HG03432 (cell line): Measurements from ENCODE around the gene SIGLEC10.
"Not testable (repeated sequence)": the region's sequence is repeated elsewhere in the genome, so short reads cannot be mapped to it uniquely, and the experiment has no call there.

ENCODE experiments used
- ATAC-seq: cut with Tn5 transposase; IDR thresholded peaks from one replicate; pipeline ENCODE4 v1.9.1; 2021; ENCODE audit warnings: mild to moderate bottlenecking, moderate library complexity; ENCODE audit not compliant: unreplicated experiment

SIGLEC10 gene

DNA sequence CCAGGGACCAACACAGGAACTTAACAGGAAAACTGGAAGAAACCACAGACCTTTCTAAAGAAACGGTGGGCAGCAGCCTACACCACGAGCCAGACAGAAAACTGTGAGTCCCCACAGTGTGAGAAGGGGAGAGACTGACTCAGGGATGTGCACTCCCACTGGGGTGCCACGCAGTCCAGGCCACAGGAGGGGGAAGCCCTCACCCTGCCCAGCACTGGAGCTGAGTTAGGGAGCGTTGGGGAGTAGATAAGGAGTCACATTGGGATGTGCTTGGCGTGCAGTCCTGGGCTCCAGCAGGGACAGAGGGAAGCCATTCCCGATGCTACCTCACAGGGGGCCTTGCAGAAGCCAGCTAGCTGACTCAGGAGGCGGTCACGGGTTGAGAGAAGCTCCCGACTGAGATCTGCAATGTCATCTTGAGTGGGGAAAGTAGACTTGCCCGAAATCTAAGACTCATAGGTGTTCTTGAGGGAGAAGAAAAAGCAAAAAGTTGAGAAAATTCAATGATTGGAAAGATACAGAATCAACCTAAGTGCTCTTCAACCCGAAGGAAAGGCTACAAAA, 23.5 kb upstream of the SIGLEC10 start:
- ATAC-seq, result peak; percentile 10

DNA sequence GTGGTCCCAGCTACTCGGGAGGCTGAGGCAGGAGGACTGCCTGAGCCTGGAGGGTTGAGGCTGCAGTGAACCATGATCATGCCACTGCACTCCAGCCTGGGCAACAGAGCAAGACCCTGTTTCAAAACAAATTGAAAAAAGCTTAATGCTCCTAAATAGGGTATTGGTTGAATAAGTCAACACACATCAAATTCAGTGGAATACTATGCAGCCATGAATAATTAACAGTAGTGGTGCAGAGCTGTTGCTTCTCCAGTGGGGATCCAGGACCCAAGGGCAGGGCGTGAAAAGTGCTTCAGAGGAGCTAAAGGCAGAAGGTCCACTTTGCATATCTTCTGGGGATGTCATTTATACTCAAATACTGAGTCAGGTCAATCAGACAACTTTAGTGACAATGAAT, 22.6 kb upstream of the SIGLEC10 start:
- ATAC-seq, result no peak

- ATAC-seq, result no peak
Measured at GRCh38 chr19:51439021-51439465, 21.6 kb upstream of the SIGLEC10 start.

- no peak for ATAC-seq
Measured at GRCh38 chr19:51434456-51434855, 17.0 kb upstream of the SIGLEC10 start.

DNA sequence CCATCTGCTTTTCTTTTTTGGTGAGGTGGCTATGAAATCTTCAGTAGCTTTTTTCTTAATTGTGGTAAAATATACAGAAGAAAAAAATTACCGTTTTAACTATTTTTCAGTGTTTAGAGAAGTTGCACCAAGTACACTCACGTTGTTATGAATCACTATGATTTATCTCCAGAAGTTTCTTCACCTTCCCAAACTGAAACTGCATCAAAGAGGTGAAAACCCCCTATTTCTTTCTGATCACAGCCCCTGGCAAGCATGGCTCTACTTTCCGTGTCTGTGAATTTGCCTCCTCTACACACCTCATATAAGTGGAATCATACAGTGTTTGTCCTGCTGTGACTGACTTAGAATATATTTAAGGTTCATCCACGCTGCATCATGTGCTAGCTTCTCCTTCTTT, 15.6 kb upstream of the SIGLEC10 start:
- no peak for ATAC-seq

- ATAC-seq, result no peak
Measured at GRCh38 chr19:51431124-51431523, 13.7 kb upstream of the SIGLEC10 start.

GRCh38 chr19:51430221-51430620, 12.8 kb upstream of the SIGLEC10 start:
- ATAC-seq, result no peak

DNA sequence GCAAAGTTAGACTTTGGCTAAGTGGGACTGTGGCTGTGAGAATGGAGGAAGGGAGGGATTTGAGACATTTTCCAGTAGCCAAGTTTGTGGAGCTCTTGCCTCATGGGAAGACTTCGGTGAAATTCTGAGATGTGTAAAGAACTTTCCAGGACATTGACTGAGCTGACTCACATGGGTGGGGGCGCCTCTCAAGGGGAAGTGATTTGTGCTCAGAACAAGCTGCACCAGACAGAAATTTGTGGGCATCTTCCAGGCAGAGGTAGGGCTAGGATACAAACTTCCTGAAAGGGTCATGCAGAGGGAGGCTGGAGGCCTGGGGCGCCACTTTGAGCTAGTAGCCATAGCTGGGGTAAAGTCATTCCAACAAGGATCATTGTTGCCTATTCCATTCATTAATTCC, 9.8 kb upstream of the SIGLEC10 start:
- no peak for ATAC-seq

DNA sequence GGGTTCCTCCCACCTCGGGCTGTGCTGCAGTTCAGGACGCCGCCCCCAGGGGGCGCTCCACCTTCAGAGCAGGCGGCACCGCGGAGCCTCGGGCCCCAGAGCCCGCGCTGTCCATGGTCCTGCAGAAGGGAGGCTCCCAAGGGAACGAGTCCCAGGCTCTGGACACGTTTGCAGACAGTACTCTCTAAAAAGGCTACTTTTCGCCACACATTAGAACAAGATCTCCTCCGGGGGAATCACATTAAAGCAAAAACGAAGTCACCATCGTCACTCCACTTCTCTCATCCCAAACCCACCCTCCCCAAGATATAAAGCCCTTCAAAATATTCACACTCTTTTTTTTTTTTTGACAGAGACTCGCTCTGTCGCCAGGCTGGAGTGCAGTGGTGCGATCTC, 4.6 kb upstream of the SIGLEC10 start:
- ATAC-seq, result peak; percentile 45

DNA sequence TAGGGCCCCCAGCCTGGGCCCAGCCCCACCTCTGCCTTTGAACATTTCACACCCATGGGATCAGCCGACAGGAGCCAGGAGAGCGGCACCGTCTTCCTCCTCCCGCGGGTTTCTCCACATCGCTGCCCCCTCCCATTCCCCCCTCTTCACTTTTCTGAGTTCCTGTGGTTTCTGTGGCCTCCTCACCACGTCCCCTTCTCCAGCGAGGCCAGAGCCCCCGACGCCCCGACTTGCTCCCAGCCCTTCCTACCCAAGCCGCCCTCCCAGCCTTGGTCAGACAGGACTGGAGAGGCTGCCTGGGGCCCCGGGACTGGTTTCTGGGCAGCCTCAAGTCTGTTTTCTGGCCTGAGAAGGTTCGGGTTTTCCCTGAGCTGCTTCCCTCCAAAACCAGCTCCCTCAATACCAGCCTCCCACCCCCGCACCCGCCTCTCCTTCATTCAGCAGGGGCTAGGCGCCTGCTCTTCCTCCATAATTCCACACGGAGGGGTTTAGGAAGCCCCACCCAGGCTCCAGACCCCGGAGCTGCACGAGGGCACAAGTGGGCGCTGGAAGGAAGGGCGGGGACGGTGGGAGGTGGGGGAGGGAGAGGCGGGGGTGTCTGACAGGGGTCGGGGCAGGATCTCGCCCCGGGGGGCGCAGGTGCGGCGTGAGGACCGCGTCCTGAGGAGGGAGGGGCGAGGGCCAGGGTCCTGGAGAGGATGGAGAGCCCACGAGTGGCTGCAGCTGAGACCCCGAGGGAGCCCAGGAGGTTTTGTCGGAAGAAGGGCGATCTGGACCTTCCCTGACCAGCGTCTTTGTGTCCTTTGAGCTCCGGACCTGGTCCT, 4.0 kb upstream of the SIGLEC10 start:
- ATAC-seq, result no peak

GRCh38 chr19:51420511-51420910, 3.1 kb upstream of the SIGLEC10 start:
- not testable (repeated sequence) for ATAC-seq

DNA sequence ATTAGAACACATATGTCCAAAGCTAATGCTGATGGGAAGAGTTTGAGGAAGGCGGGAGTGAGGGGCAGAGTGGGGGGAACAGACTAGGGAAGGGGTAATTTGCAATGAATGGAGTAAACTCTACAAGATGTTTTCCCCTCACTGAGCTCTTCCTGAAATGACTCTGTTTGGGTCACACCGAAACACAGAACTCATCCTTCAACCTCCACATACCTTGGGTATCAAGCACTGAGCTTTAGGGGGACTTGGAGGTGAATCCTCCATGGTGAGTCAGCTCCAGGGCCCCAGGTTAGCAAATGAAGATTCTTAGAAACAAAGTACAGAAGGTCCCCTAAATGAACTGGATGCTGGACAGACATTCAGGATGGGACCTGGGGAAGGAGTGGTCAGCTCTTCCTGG, 1.3 kb upstream of the SIGLEC10 start:
- no peak for ATAC-seq

DNA sequence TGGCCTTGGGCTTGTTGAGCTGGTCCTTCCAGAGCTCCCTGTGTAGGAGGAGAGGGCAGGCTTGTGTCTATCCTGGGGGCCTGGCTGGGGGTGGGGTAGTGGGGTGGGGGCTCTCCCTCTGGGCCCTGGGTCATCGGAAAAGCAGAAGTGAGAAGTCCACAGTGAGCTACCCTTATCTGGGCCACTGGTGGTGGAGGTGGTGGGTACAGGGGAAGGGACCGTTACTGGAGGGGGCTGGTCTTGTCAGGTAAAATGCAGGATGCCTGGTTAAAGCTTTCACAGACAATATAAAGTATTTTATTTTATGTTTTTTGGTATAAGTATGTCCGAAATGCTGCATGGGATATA, 342 bp upstream of the SIGLEC10 start:
- ATAC-seq, result peak; percentile 42

DNA sequence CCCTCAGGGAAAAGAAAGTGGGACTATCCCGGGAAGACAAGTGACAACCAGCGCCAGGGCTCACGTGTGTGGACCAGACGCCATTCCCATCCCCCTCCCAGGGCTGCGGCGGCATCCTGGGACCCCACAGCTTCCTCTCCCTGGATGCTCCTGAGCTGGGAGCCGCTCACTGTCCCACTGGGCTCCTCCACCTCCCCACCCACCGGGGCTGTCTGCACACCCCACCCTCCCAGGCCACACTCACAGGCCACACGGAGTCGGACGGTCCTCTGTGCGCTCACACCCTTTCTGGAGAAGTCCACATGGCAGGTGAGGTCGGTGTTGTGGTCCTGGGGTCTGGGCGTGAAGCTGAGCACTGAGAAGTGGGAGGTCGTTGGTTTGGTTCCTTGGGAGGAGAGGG, 1.0 kb downstream of the SIGLEC10 start:
- not testable (repeated sequence) for ATAC-seq

DNA sequence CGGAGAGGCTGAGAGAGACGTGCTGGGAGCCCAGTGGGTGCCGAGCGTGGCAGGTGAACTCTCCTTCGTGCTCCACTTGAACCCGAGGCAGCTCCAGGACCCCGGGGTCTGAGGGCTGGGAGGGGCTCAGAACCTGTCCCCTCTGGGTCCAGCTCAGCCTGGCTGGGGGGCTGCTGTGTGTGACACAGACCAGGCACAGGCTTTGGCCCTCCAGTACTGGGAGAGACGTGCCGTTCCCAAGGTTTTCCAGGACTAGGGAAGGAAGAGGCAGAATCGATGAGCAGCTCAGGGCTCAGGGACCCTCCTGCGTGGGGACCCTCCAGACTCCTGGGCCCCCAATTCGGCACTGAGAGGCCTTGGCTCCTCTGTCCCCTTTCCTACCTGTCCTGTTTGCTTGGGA, 2.3 kb downstream of the SIGLEC10 start:
- no peak for ATAC-seq

DNA sequence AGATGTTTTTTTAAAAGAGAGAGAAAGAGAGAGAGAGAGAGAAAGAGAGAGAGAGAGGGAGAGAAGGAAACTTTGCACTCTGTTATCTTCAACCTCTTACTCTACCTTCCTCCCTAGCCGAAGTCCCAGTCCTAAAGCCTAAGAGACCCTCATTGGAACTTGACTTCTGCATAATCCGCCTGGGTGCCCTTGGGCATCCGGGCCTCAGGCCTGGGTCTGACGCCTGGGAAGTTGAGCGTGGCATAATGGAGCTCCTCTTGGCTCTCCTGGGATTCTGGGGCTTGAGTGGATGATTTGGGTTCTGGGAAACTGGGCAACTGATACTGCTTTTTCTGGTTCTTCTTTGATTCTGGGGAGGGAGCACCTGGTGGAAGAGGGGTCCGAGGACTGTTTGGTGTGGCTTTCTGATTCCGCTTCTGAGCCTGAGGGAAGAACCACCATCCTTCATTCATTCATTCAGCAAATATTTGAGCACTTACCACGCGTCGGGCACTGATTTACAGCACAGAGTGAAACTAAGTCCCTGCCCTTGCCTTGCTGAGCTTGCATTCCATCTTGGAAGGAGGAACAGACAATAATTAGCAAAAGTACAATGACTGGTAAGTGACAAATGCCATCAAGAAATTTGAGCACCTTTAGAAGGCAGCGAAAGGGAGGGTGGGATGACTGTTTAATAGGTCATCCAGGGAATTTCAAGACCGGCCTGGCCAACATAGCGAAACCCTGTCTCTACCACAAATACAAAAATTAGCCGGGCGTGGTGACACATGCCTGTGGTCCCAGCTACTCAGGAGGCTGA, 6.3 kb downstream of the SIGLEC10 start:
- no peak for ATAC-seq

- no peak for ATAC-seq
Measured at GRCh38 chr19:51407511-51408131, 9.8 kb downstream of the SIGLEC10 start.

DNA sequence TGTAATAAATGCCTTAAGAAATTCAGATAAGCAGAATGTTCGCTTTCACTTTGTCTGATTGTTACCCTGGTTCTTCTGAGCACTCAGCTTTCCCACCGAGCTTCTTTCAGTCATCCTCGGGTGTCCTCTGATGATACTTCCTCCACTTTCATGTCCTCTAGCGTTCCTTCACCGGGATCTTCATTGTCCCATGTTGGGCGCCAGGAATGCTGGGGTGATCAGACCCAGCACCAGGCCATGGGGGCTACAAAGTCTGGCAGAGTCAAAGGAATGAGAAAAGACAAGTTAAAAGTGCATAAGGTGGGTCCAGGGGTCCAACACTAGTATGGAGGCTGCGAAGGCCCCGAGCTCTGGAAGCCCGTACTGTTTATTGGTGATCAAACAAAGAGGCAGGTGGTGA, 15.3 kb downstream of the SIGLEC10 start:
- no peak for ATAC-seq

DNA sequence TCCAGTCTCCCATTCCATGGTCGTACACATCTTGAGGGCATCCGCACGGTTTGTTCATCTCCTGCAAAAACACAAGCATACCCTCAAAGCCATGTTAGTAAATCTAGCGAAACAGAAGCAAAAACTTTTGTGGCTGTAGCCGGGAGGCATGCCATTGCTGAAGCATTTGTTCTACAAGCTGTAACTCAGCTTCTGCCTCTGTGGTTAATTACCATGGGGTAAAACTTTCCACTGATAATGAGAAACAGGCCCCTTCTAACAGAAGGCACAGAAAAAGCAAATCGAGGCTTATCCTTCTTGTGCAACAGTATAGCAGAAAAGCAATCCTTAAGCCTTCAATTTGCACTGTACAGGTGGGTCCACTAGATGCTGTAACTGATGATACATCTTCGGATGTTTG, 17.5 kb downstream of the SIGLEC10 start:
- ATAC-seq, result not testable (repeated sequence)

DNA sequence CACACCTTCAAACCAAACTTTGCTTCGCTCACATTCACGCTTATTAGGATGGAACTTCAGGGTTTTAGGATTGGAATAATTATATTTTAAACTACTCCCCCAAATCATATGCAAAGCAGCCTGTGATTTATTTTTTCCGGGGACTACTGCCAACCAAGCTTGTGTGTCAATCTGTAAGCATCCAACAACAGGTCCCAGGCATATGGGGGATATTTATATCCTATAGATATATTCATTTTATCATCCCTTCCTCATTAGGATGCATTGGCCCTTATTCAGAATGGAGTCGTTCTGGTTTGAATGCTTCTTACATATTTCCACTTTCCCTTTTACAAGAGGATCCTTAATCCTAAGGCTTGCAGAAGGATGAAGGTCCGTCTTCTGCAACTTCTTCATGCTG, 18.2 kb downstream of the SIGLEC10 start:
- ATAC-seq, result no peak

GRCh38 chr19:51398096-51398704, 19.2 kb downstream of the SIGLEC10 start:
- no peak for ATAC-seq
